ENCODE results near the gene NCAPG2. TPM values are rescaled to one million over a fixed set of nuclear protein-coding genes. Genes with fewer than 3 reads are reported as not detected.

NCAPG2 gene
- total and polyA plus RNA-seq, 4 experiments from 2014 or later, result 7.2 to 17.9 (median 13.9) TPM

DNA sequence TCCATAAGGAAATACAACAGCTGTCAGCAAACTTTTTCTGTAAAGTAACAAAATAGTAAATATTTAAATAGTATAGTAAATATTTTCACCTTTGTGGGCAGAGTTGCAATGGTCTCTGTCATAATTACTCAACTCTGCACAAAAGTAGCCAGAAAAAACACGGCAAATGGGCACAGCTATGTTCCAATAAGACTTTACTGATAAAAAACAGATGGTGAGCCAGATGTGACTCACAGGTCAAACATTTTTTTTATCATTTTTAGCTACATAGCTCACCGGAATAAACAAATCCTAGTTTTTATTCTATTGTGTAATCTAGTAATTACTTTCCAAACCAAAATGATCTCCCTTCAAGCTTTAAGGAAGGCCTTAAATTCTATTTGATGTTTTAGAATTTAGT is 55.3 kb downstream of the NCAPG2 start:
- H3K4me3 ChIP-seq (ENCODE audit: low read length in 2 of 2), result no peak overlapping the region
- no peak overlapping the region for H3K27ac Mint-ChIP-seq
- no peaks in the 10 kb centered on the region for H3K9me3 ChIP-seq (ENCODE audit: control insufficient read depth in 1 of 2, low read length in 2 of 2)
- intact Hi-C loops (cut with micrococcal nuclease), result loop anchor here (5.0 kb wide), 1 partner anchor 248 kb away; no protein-coding TSS in a partner anchor
- H3K27ac ChIP-seq (ENCODE audit: low read depth, low read length), result no peak overlapping the region
- no peaks in the 10 kb centered on the region for H3K27me3 Mint-ChIP-seq
- no peaks in the 10 kb centered on the region for H3K27me3 ChIP-seq (ENCODE audit: insufficient read depth, low read length)
- peaks cover 16 to 25% of the 10 kb centered on the region in 2 donors for H3K36me3 Mint-ChIP-seq
- DNase-seq, result no peak
- H3K36me3 ChIP-seq (ENCODE audit: insufficient read depth, low read length), result peaks cover 2% of the 10 kb centered on the region
- H3K4me3 Mint-ChIP-seq, result no peak overlapping the region
- H3K4me1 ChIP-seq (ENCODE audit: insufficient read depth, low read length), result no peaks in the 10 kb centered on the region
- H3K4me1 Mint-ChIP-seq, result no peaks in the 10 kb centered on the region
- no peaks in the 10 kb centered on the region for H3K9me3 Mint-ChIP-seq
- ChIA-PET POLR2A (ENCODE audit: partially characterized antibody) (no interaction called here), CTCF (ENCODE audit: partially characterized antibody) (interaction anchor here (1.0 kb wide), 1 partner anchor 13 kb away, joined by 3 read pairs; no protein-coding TSS in a partner anchor)

DNA sequence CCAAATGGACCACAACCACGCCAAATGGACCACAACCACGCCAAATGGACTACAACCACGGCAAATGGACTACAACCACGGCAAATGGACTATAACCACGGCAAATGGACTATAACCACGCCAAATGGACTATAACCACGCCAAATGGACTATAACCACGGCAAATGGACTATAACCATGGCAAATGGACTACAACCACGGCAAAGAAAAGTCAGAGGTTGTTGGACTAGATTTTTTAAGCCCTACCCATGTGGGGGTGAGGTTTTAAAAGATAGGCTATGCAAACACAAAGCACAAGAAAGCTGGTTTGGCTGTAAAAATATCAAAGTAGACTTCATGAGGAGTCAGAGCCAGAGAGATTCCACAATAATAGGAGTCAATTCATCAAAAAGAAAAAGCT is 55.8 kb downstream of the NCAPG2 start:
- ChIA-PET CTCF (ENCODE audit: partially characterized antibody) (interaction anchor here (1.0 kb wide), 1 partner anchor 12 kb away, joined by 3 read pairs; no protein-coding TSS in a partner anchor), POLR2A (ENCODE audit: partially characterized antibody) (no interaction called here)
- no peaks in the 10 kb centered on the region for H3K9me3 Mint-ChIP-seq

DNA sequence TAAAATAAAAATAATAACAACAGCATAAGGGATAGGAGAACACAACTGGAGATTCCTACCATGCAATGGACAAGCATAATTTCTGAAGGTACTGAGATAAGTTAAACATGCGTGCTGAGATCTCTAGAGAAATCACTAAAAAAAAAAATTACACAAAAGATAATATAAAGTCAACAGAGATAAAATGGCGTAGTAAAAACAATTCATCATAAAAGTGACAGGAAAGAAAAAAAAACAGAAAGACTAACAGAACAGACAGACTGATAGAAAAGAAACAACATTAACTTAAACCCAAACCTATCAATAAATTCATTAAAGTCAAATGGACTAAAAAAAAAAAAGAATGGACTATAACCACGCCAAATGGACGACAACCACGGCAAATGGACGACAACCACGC is 56.4 kb downstream of the NCAPG2 start:
- H3K9me3 ChIP-seq (ENCODE audit: control insufficient read depth in 1 of 2, low read length in 2 of 2), result no peaks in the 10 kb centered on the region
- Mint-ChIP-seq H3K36me3 (peaks cover 21 to 29% of the 10 kb centered on the region in 2 donors), H3K4me1 (no peaks in the 10 kb centered on the region), H3K27me3 (no peaks in the 10 kb centered on the region), H3K27ac (no peak overlapping the region), H3K9me3 (no peaks in the 10 kb centered on the region), H3K4me3 (no peak overlapping the region)
- ChIA-PET CTCF (ENCODE audit: partially characterized antibody) (interaction anchor here (0.9 to 1.7 kb wide), 2 partner anchors 9 to 249 kb away, joined by 3 read pairs; no protein-coding TSS in a partner anchor), POLR2A (ENCODE audit: partially characterized antibody) (no interaction called here)
- DNase-seq, result no peak
- H3K27ac ChIP-seq (ENCODE audit: low read depth, low read length), result no peak overlapping the region
- H3K27me3 ChIP-seq (ENCODE audit: insufficient read depth, low read length), result no peaks in the 10 kb centered on the region
- intact Hi-C loops (cut with micrococcal nuclease), result loop anchor here (5.0 kb wide), 1 partner anchor 249 kb away; no protein-coding TSS in a partner anchor
- H3K4me3 ChIP-seq (ENCODE audit: low read length in 2 of 2), result no peak overlapping the region
- no peaks in the 10 kb centered on the region for H3K36me3 ChIP-seq (ENCODE audit: insufficient read depth, low read length)
- H3K4me1 ChIP-seq (ENCODE audit: insufficient read depth, low read length), result no peaks in the 10 kb centered on the region

More for the DNA sequence above, 55.8 kb downstream of the NCAPG2 start:
- no peaks in the 10 kb centered on the region for H3K36me3 ChIP-seq (ENCODE audit: insufficient read depth, low read length)
- no peaks in the 10 kb centered on the region for H3K27me3 ChIP-seq (ENCODE audit: insufficient read depth, low read length)
- no peak for DNase-seq
- no peaks in the 10 kb centered on the region for H3K9me3 ChIP-seq (ENCODE audit: control insufficient read depth in 1 of 2, low read length in 2 of 2)
- Mint-ChIP-seq H3K27me3 (no peaks in the 10 kb centered on the region), H3K4me3 (no peak overlapping the region), H3K27ac (no peak overlapping the region), H3K4me1 (no peaks in the 10 kb centered on the region), H3K36me3 (peaks cover 21 to 28% of the 10 kb centered on the region in 2 donors)
- H3K4me1 ChIP-seq (ENCODE audit: insufficient read depth, low read length), result no peaks in the 10 kb centered on the region
- H3K4me3 ChIP-seq (ENCODE audit: low read length in 2 of 2), result no peak overlapping the region
- intact Hi-C loops (cut with micrococcal nuclease), result loop anchor here (5.0 kb wide), 1 partner anchor 249 kb away; no protein-coding TSS in a partner anchor
- no peak overlapping the region for H3K27ac ChIP-seq (ENCODE audit: low read depth, low read length)

DNA sequence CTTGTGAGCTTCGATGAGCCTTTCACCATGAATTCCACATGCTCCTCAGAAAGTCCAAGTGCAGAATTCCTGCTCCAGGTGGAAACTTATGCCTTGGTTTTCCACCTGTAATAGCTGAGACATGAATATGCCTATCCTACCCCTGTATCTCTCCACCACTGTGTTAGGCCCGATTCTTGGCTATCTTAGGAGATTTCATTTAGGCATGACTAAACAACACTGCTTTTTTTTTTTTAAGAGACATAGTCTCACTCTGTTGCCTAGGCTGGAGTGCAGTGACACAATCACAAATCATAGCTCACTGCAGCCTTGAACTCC is 57.2 kb downstream of the NCAPG2 start:
- no peak for DNase-seq
- no peaks in the 10 kb centered on the region for H3K9me3 Mint-ChIP-seq
- Histone ChIP-seq H3K27ac (ENCODE audit: low read depth, low read length) (no peak overlapping the region), H3K9me3 (ENCODE audit: control insufficient read depth in 1 of 2, low read length in 2 of 2) (no peaks in the 10 kb centered on the region), H3K27me3 (ENCODE audit: insufficient read depth, low read length) (no peaks in the 10 kb centered on the region), H3K36me3 (ENCODE audit: insufficient read depth, low read length) (no peaks in the 10 kb centered on the region), H3K4me3 (ENCODE audit: low read length in 2 of 2) (no peak overlapping the region), H3K4me1 (ENCODE audit: insufficient read depth, low read length) (no peaks in the 10 kb centered on the region)
- no peaks in the 10 kb centered on the region for H3K4me1 Mint-ChIP-seq
- H3K4me3 Mint-ChIP-seq, result no peak overlapping the region
- H3K27ac Mint-ChIP-seq, result no peak overlapping the region
- ChIA-PET POLR2A (ENCODE audit: partially characterized antibody) (no interaction called here), CTCF (ENCODE audit: partially characterized antibody) (interaction anchor here (0.9 to 1.7 kb wide), 2 partner anchors 10 to 250 kb away, joined by 3 read pairs; no protein-coding TSS in a partner anchor)
- intact Hi-C loops (cut with micrococcal nuclease), result loop anchor here (5.0 kb wide), 1 partner anchor 250 kb away; no protein-coding TSS in a partner anchor
- H3K36me3 Mint-ChIP-seq, result peaks cover 23 to 30% of the 10 kb centered on the region in 2 donors
- H3K27me3 Mint-ChIP-seq, result no peaks in the 10 kb centered on the region

DNA sequence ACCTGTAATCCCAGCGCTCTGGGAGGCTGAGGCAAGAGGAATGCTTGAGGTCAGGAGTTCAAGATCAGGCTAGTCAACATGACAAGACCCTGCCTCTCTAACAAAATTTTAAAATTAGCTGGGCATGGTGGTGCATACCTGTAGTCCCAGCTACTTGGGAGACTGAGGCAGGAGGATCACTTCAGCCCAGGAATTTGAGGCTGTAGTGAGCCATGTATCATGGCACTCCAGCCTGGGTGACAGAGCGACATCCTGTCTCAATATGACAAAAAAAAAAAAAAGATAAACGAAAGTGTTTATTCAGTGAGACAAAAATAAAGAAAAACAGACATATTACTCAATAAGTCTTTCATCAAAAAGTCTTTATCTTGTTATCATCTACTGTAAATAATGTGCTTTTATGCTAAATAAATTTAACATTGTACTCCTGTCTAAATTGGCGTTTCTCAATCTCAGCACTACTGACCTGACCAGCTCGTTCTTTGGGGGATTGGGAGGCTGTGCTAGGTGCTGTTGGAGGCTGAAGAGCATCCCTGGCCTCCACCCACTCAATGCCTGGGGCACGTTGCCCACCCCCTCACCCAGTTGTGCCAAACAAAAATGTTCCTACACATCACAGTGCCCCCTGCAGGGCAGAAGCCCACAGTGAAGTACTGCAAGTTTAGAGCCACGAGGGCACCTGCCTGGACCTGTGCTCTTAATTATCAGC is 57.7 kb downstream of the NCAPG2 start:
- H3K36me3 ChIP-seq (ENCODE audit: insufficient read depth, low read length), result no peaks in the 10 kb centered on the region
- no peaks in the 10 kb centered on the region for H3K9me3 Mint-ChIP-seq
- H3K27me3 Mint-ChIP-seq, result no peaks in the 10 kb centered on the region
- POLR2A ChIA-PET (ENCODE audit: partially characterized antibody), result no interaction called here
- no peak overlapping the region for H3K4me3 ChIP-seq (ENCODE audit: low read length in 2 of 2)
- peaks cover 21 to 26% of the 10 kb centered on the region in 2 donors for H3K36me3 Mint-ChIP-seq
- H3K4me1 Mint-ChIP-seq, result no peaks in the 10 kb centered on the region
- no peak overlapping the region for H3K4me3 Mint-ChIP-seq
- no peaks in the 10 kb centered on the region for H3K9me3 ChIP-seq (ENCODE audit: control insufficient read depth in 1 of 2, low read length in 2 of 2)
- no peak for DNase-seq
- no peak overlapping the region for H3K27ac ChIP-seq (ENCODE audit: low read depth, low read length)
- CTCF ChIA-PET (ENCODE audit: partially characterized antibody), result interaction anchor here (0.9 to 1.7 kb wide), 2 partner anchors 10 to 251 kb away, joined by 3 read pairs; no protein-coding TSS in a partner anchor
- no peak overlapping the region for H3K27ac Mint-ChIP-seq
- no peaks in the 10 kb centered on the region for H3K4me1 ChIP-seq (ENCODE audit: insufficient read depth, low read length)
- no peaks in the 10 kb centered on the region for H3K27me3 ChIP-seq (ENCODE audit: insufficient read depth, low read length)
- intact Hi-C loops (cut with micrococcal nuclease), result loop anchor here (5.0 kb wide), 1 partner anchor 250 kb away; no protein-coding TSS in a partner anchor

DNA sequence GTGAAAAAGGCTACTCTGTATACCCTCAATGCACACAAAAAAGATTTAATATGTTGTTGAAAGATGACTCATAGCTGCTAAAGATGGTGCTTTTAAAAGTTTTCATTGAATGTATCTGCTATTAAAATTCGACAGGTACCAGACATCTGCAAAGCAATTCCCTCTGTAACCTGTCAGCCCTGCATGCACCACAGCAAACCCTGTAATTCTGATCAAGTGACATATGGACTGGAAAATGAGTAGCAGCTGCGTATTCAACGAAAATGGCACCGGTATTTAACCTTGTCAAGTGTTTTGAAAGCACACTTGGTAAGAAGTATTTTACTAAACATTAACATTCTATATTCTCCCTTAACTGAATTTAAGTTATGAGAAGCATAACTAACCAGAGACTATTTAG is 58.8 kb downstream of the NCAPG2 start:
- Histone ChIP-seq H3K4me3 (ENCODE audit: low read length in 2 of 2) (no peak overlapping the region), H3K27ac (ENCODE audit: low read depth, low read length) (no peak overlapping the region), H3K4me1 (ENCODE audit: insufficient read depth, low read length) (no peaks in the 10 kb centered on the region), H3K27me3 (ENCODE audit: insufficient read depth, low read length) (no peaks in the 10 kb centered on the region), H3K9me3 (ENCODE audit: control insufficient read depth in 1 of 2, low read length in 2 of 2) (no peaks in the 10 kb centered on the region), H3K36me3 (ENCODE audit: insufficient read depth, low read length) (peaks cover 3% of the 10 kb centered on the region)
- intact Hi-C loops (cut with micrococcal nuclease), result loop anchor here (5.0 kb wide), 1 partner anchor 251 kb away; no protein-coding TSS in a partner anchor
- Mint-ChIP-seq H3K27me3 (no peaks in the 10 kb centered on the region), H3K9me3 (no peaks in the 10 kb centered on the region), H3K27ac (no peak overlapping the region), H3K4me1 (peaks cover 0 to 2% (median under 1%) of the 10 kb centered on the region in 4 donors), H3K36me3 (peaks cover 16 to 24% of the 10 kb centered on the region in 2 donors), H3K4me3 (no peak overlapping the region)
- DNase-seq, result no peak
- ChIA-PET POLR2A (ENCODE audit: partially characterized antibody) (interaction anchor here (1.4 kb wide), 1 partner anchor 59 kb away, joined by 3 read pairs; the partner anchor contains the start of gene NCAPG2), CTCF (ENCODE audit: partially characterized antibody) (no interaction called here)

DNA sequence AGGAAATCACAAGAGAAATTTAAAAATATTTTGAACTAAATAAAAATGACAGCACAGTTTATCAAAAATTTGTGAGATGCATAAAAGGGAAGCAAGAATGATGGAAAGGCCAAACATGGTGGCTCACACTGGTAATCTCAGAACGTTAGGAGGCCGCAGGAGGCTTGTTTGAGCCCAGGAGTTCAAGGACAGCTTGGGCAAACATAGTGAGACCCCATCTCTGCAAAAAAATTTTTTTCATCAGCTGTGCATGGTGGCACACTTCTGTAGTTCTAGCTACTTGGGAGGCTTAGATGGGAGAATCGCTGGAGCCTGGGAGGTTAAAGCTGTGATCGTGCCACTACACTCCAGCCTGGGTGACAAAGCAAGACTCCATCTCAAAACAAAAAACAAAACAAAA is 62.5 kb downstream of the NCAPG2 start:
- Mint-ChIP-seq H3K27ac (no peak overlapping the region), H3K36me3 (peaks cover 24 to 33% of the 10 kb centered on the region in 2 donors), H3K4me1 (peaks cover 0 to 2% (median under 1%) of the 10 kb centered on the region in 4 donors), H3K27me3 (no peaks in the 10 kb centered on the region), H3K9me3 (no peaks in the 10 kb centered on the region), H3K4me3 (no peak overlapping the region)
- no peak for DNase-seq
- no peaks in the 10 kb centered on the region for H3K4me1 ChIP-seq (ENCODE audit: insufficient read depth, low read length)
- CTCF ChIA-PET (ENCODE audit: partially characterized antibody), result interaction anchor here (1.7 kb wide), 1 partner anchor 335 kb away, joined by 5 read pairs; no protein-coding TSS in a partner anchor
- no peak overlapping the region for H3K4me3 ChIP-seq (ENCODE audit: low read length in 2 of 2)
- no peaks in the 10 kb centered on the region for H3K27me3 ChIP-seq (ENCODE audit: insufficient read depth, low read length)
- H3K36me3 ChIP-seq (ENCODE audit: insufficient read depth, low read length), result peaks cover 3% of the 10 kb centered on the region
- POLR2A ChIA-PET (ENCODE audit: partially characterized antibody), result no interaction called here
- H3K27ac ChIP-seq (ENCODE audit: low read depth, low read length), result no peak overlapping the region
- no peaks in the 10 kb centered on the region for H3K9me3 ChIP-seq (ENCODE audit: control insufficient read depth in 1 of 2, low read length in 2 of 2)
- intact Hi-C loops (cut with micrococcal nuclease), result no loop called here

Data from CD4-positive, alpha-beta memory T cell (primary cell).